IPS-NIHi7 (cell line): ENCODE measurements around the gene IL1RAP.

Source experiments
- DNase-seq: peaks from one replicate; pipeline ENCODE4 v3.0.0; 2012; ENCODE audit warnings: mixed read lengths; ENCODE audit errors: extremely low spot score

The IL1RAP gene

DNA sequence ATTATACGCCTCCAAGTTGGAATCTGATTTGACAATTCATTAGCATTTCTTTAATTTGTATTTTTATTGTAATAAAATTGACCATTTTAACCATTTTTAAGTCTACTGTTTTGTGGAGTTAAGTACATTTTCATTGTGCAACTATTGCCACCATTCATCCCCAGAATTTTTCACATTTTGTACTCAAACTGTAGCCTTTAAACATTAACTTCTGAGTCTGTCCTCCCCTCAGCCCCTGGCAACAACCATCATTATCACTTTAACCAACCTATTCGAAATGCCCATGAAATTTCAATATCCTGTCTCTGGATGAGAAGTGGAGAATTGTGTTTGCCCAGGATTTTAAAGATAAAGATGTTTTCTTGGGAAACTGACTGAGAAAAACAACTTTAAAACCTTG, 27.7 kb downstream of the IL1RAP start:
- no peak for DNase-seq

DNA sequence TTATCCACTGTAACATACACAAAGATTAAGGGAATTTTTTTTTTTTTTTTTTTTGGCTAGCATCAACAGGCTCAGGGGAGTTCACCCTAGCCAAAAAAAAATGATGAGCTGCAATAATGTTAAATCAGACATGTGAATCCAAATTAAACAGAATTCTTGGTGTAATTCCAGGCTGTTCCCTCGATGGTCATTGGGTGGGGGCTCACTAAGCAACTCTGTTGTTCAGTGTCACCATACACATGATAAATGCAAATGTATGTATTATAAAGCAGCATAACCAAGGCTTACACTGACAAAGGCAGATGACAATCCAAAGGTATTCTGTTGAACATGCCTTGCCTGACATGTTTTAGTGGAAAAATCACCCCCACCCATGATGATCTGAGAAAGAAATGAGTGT, 29.0 kb downstream of the IL1RAP start:
- no peak for DNase-seq

DNA sequence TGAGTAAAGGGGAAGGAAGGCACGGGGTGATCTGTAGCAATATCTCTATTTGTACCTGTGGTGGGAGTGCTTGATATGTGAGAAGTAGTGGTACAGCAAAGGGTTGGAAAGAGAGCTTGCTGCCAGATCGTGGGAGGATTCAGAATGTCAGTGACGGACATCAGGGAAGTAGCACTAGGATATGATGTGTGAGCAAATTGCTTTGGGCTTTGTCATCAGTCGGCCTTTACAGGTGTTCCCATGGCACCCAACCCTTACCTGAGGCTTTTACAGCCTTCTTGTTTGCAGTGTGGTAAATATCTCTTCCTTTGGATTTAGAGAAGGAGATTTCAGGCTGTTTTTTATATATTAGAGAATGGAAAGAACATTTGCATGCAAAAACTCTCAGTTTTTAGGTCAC, 29.8 kb downstream of the IL1RAP start:
- no peak for DNase-seq

DNA sequence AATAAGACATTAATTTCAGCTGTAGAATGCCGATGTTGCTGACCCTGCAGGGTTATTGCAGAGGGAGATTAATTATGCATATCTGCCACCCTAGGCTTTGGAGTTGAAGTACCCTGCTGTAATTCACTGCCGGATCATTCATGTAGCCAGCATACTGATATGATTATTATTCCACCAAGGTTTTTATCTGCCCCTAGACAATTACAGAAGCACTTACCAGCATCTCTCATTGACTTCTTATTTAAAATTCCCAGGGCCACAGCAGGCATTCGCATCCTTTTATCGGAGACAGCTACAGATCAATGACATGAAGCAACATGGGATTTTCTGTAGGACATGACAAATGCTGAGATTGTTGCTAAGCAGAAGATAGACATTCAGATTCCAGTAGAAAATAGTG, 31.3 kb downstream of the IL1RAP start:
- DNase-seq: no peak

DNA sequence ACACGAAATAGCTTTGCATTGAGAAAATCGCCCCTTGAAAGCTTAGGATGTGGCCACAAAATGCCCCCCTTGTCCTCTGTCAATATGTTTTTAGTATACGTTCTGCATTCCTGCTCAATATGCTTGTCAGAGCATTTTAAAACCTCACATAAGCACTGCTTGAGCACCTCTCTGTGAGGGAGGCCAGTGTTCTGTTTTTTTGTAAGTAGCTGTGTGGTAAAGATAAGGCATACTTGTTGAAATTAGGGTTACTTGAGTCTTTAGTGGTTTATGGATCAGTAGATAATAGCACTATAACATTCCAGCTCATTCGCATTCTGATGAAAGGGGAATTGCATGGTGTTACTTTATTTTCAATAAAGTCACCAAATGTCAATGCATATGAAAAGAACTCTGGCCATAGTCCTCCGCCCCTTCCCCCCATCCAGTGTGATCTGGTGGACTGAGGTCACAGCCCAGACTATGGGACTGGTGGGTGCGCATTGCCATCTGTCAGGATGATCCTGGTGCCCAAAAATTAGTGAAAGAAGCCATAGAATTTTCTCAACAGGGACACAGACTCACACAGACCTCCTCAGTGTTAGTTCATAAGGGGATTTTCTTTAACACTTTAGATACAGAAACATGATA, 33.1 kb downstream of the IL1RAP start:
- no peak for DNase-seq

DNA sequence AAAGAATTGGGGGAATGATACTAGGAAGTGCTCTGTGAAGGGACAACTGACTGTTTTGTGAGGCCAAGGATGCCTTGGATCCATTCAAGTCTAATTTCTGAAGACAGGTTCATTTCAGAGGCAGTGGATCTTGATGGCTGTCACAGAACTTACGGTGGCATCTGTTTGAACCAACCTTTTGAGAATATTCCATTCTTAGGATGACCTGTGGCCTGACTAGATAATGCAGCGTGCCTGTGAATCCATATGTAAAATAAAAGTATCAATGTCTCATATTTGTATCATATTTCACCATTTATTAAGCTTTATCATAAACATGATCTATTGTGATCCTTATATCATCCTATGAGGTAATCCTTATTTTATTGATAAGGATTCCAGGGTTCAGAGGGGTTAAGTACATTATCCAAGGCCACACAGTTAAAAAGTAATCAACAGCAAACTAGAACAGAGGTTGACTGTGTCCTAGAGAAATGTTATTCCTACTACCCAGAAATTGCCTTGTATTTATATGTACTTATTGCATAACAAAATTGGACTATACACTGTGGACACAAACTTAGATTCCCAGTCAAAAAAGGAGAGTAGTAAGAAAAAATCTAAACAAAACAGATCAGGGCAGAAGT, 34.3 kb downstream of the IL1RAP start:
- no peak for DNase-seq

DNA sequence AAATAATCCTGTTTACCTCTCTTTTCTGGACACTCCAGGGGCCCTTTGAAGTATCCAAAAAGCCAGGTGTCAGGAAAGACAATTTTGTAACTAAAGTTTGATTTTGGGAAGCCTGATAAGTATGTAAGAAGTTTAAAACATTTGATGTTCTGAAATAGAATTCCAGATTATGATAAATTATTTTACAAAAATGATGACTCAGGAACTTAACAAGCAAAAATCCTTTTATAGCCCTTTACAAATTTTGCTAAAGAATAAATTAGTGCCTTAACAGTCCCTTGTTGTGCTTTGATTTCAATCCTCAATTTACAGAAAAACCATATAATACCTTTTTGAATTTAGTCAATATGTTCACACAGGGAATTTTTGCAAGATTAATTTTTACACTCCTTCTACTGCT, 38.1 kb downstream of the IL1RAP start:
- no peak for DNase-seq

DNA sequence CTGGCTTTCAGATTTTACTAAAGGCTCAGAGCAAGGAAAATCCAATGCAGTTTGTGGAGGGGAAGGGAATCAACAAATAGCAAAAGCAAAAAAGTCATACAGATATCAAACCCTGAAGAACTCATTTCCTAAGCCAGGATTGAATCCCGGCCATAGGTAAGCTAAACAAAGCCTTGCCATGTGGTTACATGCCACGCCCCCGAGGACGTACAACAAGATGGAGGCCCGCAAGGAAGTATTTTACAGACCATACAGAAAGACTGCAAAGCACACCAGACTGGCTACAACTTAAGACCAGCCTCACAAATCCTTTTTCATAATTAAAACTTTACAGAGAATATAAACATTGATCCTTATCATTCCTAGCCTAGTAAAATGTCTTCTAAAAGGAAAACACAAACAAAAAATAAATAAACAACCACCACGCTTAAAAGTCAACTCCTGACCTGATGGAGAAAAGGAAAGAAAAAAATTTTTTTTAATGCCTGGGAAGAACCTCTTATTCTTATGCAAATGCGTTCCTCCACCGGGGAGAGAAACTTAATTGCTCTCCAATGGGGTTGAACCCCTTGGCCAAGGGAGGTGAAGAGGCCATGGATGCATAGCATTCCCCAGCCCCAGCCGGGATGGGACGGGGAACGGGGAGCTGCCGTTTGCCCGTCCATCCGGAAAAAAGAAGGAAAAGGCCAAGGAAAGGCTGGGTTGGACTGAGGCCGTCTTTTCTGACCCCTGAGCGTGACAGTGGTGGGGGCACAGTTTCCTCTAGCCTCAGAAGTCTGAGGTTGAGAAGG, 39.3 kb downstream of the IL1RAP start:
- peak; percentile 61 for DNase-seq

DNA sequence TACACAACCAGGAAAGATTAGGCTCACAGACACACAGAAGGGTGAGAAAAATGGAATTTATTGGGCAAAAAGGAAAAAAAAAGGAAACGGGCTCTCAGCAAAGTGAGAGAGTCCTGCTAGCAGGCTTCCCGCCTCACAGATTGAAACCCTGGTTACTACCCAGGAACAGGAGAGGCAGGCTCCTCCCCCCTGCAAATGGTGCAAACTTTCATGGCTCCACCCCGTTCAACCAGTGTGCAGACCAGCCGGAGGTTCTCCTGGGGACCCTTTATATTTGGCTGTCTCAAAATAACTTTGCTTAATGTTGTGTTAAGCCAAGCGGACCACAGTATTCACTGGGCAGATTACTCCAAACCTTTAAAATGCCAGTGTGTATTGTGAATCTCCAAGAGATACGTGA, 40.3 kb downstream of the IL1RAP start:
- DNase-seq: peak; percentile 22

DNA sequence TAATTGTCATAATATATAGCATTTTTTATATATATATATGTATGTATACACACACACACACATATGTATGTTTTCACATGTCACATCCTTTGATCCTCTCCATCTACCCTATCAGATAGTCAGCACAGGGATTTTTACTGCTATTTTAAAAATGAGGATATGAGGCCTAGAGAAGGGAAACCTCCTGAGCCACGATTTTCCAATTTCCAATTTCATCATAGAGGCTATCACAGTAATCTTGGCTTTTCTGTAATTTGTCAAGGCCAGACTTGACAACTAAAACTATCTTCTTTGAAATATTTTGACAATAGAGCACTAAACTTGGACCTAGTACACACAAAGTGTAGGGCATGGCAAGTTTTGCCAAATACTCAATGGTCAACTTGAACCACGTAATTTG, 42.5 kb downstream of the IL1RAP start:
- DNase-seq: no peak

DNA sequence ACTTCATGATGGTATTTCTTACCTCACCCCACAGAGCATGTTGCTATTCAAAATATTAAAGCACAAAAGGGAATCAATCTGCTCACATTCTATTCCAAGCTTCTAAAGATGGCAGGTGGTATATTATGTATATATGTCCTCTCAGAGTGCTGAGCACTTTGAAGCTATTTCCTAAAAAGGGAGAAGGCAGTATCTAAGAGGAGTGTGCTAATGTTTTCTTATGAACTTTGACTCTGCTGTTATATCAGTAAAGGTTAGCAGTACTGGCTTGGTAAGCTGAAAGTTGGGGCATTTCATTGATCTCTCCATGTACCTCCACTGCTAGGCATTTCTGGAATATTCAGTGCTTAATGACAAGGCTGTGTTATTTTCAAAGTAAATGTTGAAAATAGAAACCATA, 43.4 kb downstream of the IL1RAP start:
- no peak for DNase-seq

DNA sequence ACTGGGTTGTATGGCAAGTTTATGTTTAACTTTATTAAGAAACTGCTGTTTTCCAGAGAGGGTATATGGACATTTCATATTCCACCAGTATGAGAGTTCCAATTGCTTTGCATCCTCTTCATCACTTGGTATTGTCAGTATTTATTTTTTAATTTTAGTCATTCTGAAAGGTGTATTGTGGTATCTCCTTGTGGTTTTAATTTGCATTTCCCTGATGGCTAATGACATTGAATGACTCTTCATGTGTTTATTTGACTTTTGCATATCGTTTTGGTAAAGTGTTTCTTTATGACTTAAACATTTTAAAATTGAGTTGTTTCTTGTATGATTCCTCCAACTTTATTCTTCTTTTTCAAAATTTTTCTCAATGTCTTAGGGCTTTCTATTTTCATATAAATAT, 44.4 kb downstream of the IL1RAP start:
- no peak for DNase-seq

DNA sequence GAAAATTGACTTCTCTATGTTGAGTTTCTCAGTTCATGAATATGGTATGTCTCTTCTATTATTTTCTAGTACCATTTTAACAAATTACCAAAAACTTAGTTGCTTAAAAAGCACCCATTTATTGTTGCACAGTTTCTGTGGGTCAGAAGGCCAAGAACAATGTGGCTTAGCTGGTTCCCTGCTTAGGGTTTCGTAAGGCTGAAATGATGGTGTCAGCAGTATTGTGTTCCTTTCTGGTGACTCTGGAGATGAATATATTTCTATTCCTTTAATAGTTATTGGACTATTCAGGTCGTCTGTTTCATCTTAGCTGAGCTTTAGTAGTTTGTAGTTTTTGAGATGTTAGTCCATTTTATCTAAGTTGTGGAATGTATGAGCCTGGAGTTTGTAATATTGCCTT, 44.9 kb downstream of the IL1RAP start:
- no peak for DNase-seq

DNA sequence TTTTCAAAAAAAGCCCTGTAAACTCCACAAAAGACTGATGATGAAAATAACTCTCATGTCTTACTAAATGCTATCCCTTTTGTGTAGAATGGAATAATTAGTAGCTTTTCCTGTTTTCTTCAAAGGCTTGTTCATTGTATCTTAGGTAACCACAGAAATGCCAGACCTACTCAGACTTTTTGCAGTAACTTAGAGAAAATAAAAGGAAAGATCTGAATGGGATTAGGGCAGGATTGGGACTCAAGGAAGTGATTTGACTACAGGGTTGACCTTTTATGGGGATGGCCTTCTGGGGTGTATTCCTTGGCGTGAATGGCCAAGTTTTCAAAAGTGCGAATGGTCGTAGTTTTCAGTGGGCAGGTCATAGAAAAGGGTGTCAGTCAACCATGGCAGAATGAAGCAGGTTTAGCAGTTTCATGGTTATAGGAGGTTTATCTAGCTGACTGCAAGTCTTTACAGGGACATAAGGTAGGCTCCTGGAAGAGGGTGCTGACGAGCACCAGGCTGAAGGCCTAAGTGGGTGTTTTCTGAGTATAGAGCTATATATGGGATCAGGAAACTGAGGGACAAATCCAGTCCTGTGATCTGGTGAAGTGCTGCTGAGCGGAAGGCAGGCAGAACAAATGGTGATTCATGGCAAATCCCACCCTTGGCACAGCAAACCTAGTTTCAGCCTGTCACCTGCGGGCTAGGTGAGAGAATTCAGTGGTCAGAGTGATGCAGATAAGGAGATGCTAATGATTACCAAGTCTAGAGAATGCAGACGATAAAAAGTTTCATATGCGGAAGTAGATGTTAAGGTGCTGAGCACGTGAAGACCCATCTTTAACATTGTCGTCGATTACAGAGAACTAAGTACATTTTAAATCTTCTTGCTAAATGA, 46.4 kb downstream of the IL1RAP start:
- DNase-seq: no peak

DNA sequence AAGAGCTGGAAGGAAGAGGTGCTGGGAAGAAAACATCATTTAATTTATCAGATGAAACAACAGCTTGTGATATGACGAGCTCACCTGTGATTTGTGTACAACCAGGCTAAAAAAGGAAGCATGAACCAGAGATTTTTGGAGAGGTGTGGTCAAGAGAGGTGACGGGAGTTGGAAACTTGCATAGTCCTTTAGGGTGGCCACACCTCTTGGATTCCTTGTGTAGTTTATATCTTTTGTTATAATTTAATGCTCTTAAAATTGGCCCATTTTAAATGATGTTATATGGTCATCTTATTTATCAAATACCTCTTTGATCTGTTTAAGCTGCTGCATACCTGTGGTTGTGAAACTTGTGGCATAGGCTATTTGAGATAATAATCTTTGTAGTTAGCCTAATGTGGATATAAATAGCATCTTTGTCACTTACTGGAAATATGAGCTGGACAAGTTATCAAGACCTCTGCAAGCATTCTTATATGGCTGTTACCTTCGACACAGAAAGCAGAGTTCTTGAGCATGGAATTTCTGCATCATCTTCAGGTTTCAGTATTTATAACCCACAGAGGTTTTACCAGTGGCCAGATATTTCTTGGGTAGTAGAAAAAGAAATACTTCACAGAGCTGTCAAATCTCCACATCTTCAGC, 49.1 kb downstream of the IL1RAP start:
- no peak for DNase-seq

DNA sequence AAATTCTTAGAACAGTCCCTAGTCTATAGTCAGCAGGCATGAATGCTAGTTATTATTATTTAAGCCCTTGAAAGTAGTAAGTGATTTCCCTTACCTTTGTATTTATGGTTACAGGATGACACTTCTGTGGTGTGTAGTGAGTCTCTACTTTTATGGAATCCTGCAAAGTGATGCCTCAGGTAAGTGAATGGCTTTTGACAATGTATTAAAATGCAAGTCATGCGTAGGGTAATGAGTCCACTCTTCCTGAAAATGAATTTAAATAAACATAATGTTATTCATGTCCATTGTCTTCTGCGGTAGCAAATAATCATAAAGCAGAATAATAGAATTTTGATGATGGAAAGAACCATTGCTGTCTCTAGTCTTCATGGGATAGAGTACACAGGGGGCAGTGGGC, 50.3 kb downstream of the IL1RAP start:
- DNase-seq: no peak

DNA sequence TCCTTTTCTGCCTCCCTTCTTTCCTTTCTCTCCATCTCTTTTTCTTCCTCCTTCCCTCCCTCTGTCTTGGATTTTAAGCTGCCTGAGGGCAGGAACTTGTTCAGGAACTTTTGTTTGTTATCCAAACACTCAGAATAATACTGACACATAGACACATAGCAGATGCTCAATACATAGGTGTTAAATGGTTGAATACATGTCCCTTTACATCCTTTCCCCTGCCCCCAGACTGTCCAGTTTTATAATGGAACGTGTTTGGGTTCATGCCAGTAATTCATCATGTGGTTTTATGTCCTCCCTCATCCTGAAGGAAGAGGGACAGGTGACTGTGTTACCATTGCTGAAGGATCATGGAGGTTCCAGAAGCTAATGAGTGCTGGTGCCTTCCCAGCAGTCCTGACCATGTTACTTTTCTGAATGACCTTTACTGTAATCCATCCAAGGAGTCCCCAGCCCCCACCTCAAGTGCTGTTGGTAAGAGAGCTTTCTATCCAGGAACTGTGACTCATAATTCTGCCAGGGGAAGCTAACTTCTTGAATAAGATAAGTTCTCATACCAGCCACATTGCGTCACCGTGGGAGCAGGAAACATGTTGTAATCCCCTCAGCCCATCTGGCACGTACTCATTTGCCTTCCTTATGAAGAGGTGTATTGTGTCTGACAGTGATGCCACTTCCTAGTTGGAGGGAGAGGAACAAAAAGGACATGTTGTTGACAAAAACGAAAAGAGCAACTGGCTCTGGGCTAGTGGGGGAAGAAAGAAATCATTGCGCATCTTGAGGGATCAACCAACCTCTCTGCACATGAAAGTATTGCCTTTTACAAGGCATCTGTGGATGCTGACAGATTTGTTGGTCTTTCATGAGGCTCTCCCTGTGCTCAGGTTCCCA, 52.4 kb downstream of the IL1RAP start:
- DNase-seq: peak; percentile 35

DNA sequence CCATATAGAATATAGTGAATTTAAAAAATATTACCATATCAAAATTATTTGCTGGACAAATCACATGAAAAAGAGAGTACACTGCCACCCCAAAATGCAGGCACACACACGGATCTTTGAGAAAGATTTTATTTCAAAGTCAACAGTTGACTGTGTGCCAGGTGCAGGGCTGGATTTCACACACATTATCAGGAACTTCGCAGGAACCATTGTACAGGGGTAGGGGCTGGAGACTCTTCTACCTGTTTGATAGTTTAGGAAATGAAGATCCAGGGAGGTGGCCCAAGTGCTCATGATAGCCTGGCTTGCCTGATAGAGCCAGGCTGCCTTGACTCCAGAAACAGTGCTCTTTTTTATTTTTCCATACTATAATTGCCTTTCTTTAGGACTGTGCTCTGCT, 54.2 kb downstream of the IL1RAP start:
- DNase-seq: no peak

DNA sequence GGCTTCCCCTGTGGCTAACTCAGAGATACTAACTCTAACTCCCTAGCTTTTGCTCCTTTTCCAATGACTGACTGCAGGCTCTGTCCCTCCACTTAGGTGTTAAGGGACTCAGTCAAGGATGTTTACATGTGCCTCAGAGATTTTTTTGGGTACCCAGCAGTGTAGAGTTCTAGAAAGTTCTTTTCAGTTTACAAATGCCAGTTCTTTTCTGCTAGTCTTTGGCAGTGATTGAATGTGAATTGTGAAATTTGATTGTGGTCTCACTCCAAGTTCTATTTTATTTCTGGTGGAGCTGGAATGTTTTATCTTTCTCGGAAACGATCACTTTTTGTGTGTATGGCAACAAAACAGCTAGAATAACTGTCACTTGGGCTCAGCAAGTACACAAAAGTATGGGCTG, 60.6 kb downstream of the IL1RAP start:
- DNase-seq: no peak

DNA sequence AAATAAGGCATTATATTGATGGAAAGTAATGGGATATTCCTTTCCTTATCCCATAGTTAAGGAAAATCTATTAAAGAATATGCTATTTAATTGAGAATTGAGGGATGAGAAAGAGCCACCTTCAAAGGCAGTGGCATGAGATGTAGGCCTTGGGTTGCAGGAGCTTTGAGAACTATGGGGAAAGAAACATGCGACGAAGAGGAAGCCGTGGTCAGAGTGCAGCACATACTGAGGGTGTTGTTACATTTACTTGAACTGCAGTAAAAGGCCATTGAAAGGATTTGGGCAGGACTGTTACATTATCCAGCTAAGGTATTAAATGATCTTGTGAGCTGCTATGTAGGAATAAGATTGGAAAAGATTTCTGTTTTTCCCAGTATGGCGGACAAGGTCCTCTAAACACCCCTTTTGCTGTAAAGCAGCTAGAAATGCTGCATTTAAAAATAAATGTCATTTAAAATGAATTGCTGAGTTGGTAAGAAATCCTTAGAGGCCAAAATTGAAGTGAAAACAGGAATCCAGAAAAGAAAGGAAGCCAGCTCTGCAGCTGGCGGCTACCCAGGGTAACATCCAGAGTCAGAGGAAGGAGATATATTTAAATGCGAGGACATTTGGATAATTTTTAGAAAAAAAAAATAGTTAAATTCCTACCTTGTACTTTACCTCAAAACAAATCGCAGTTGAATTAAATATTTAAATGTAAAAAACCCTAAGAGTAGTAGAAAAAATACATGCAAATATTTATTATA, 61.7 kb downstream of the IL1RAP start:
- DNase-seq: no peak
